GM12878 (cell line): Measurements from ENCODE around the gene SIL1. TPM values are rescaled to one million over a fixed set of nuclear protein-coding genes. Genes with fewer than 3 reads are reported as not detected.

Source experiments
- JUNB ChIP-seq: IDR thresholded peaks from 2 replicates; pipeline ENCODE4 v1.6.1; 2016; ENCODE audit warnings: antibody characterized with exemption, mild to moderate bottlenecking
- NR2F1 ChIP-seq: fragments of 450-650 bp; conservative IDR thresholded peaks from 2 replicates; pipeline ENCODE4 v1.6.1; 2017; ENCODE audit warnings: mild to moderate bottlenecking
- SREBF1 ChIP-seq: IDR thresholded peaks from 2 replicates; pipeline ENCODE4 v1.6.1; 2012; ENCODE audit warnings: mild to moderate bottlenecking, low read length
- SRF ChIP-seq, 2 experiments: IDR thresholded peaks; 2 replicates each; pipeline ENCODE4 v1.6.1; 2011; ENCODE audit warnings: low read depth in 2 of 2, low read length in 2 of 2, mild to moderate bottlenecking in 1 of 2, moderate library complexity in 1 of 2
- TCF7 ChIP-seq: IDR thresholded peaks from 2 replicates; pipeline ENCODE4 v1.6.1; 2014; ENCODE audit warnings: antibody characterized with exemption, borderline replicate concordance
- polyA plus RNA-seq, 11 experiments: library from polyadenylated mRNA; depleted of rRNA in 4 of 11; unstranded in 6 of 11; stranded (reverse) in 5 of 11; fragments of >200 nt; fragmentation: Nextera tagmentation in 4 of 11; fragmentation: Illumina TruSeq in 1 of 11; extraction: Ambion mirVana in 4 of 11; extraction: Trizol in 1 of 11; gene quantifications; 1 replicate in 1 of 11; 2 replicates in 10 of 11; pipeline versions ENCODE4 v1.2.1 to v1.2.3, GENCODE V29; 2011 to 2016; ENCODE audit warnings: inconsistent platforms in 2 of 11, missing spikeins in 2 of 11, low read depth in 1 of 11
- total RNA-seq, 4 experiments: library from RNA; depleted of rRNA in 3 of 4; stranded (reverse); fragments of >200 nt in 3 of 4; fragmentation: Illumina TruSeq in 1 of 4; extraction: Trizol in 1 of 4; gene quantifications; 2 replicates each; pipeline versions ENCODE4 v1.2.1 to v1.2.3, GENCODE V29; 2013 to 2021
- TF ChIP-seq, protein P1 (sequence below): fragments of 450-650 bp; formaldehyde crosslinking; IDR thresholded peaks from 2 replicates; pipeline ENCODE4 v1.4.0; 2022; ENCODE audit warnings: mild to moderate bottlenecking, moderate library complexity
- TF ChIP-seq, protein P2 (sequence below): fragments of 450-650 bp; IDR thresholded peaks from 2 replicates; pipeline ENCODE4 v1.6.1; 2017; ENCODE audit warnings: mild to moderate bottlenecking, moderate library complexity

The SIL1 gene
- total and polyA plus RNA-seq, 10 of the 15 experiments (the other 5 are each of a cell fraction or from before 2014, with no cell fraction given) = 4.1 to 49.8 (median 29.4) TPM

DNA sequence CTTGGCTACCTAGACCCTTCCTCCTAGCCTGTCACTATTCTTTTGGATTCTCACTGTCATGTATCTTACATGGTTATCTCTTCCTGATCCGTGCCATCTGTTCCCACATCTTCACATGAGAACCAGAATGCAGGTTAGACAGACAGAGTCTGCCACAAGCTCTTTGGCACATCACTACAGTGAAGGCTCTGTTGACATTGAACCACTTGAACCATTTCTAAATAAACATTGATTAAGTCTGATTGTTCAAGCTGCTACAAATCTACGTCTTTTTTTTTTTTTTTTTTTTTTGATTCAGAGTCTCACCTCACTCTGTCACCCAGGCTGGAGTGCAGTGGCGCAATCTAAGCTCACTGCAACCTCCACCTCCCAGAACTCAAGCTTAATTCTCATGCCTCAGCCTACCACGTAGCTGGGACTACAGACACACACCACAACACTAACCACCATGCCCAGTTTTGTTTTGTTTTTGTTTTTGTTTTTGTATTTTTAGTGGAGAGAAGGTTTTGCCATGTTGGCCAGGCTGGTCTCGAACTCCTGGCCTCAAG, 237.9 kb downstream of the SIL1 start (continued):
- TF ChIP-seq, protein P1, sequence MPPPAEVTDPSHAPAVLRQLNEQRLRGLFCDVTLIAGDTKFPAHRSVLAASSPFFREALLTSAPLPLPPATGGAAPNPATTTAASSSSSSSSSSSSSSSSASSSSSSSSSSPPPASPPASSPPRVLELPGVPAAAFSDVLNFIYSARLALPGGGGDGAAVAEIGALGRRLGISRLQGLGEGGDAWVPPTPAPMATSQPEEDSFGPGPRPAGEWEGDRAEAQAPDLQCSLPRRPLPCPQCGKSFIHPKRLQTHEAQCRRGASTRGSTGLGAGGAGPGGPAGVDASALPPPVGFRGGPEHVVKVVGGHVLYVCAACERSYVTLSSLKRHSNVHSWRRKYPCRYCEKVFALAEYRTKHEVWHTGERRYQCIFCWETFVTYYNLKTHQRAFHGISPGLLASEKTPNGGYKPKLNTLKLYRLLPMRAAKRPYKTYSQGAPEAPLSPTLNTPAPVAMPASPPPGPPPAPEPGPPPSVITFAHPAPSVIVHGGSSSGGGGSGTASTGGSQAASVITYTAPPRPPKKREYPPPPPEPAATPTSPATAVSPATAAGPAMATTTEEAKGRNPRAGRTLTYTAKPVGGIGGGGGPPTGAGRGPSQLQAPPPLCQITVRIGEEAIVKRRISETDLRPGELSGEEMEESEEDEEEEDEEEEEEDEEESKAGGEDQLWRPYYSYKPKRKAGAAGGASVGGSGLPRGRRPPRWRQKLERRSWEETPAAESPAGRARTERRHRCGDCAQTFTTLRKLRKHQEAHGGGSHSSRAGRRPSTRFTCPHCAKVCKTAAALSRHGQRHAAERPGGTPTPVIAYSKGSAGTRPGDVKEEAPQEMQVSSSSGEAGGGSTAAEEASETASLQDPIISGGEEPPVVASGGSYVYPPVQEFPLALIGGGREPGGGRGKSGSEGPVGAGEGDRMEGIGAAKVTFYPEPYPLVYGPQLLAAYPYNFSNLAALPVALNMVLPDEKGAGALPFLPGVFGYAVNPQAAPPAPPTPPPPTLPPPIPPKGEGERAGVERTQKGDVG = no peak
- TF ChIP-seq, protein P2, sequence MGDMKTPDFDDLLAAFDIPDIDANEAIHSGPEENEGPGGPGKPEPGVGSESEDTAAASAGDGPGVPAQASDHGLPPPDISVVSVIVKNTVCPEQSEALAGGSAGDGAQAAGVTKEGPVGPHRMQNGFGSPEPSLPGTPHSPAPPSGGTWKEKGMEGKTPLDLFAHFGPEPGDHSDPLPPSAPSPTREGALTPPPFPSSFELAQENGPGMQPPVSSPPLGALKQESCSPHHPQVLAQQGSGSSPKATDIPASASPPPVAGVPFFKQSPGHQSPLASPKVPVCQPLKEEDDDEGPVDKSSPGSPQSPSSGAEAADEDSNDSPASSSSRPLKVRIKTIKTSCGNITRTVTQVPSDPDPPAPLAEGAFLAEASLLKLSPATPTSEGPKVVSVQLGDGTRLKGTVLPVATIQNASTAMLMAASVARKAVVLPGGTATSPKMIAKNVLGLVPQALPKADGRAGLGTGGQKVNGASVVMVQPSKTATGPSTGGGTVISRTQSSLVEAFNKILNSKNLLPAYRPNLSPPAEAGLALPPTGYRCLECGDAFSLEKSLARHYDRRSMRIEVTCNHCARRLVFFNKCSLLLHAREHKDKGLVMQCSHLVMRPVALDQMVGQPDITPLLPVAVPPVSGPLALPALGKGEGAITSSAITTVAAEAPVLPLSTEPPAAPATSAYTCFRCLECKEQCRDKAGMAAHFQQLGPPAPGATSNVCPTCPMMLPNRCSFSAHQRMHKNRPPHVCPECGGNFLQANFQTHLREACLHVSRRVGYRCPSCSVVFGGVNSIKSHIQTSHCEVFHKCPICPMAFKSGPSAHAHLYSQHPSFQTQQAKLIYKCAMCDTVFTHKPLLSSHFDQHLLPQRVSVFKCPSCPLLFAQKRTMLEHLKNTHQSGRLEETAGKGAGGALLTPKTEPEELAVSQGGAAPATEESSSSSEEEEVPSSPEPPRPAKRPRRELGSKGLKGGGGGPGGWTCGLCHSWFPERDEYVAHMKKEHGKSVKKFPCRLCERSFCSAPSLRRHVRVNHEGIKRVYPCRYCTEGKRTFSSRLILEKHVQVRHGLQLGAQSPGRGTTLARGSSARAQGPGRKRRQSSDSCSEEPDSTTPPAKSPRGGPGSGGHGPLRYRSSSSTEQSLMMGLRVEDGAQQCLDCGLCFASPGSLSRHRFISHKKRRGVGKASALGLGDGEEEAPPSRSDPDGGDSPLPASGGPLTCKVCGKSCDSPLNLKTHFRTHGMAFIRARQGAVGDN = no peak
- TF ChIP-seq TCF7 (no peak), NR2F1 (no peak), SRF (IDR thresholded peaks at IDR 0.05; ENCODE audit: low read depth in 2 of 2, low read length in 2 of 2) (no peak), JUNB (no peak), SREBF1 (no peak)
